ENCODE data around the gene ATP5ME. TPM values are rescaled to one million over a fixed set of nuclear protein-coding genes. Genes with fewer than 3 reads are reported as not detected.
A peak's percentile ranks its signal among the peaks of the same experiment; 100 is the strongest.

The ATP5ME gene
- total and polyA plus RNA-seq, 2 of the 13 experiments (the other 11 are each of a cell fraction or from before 2014, with no cell fraction given) = 305 to 753 TPM

DNA sequence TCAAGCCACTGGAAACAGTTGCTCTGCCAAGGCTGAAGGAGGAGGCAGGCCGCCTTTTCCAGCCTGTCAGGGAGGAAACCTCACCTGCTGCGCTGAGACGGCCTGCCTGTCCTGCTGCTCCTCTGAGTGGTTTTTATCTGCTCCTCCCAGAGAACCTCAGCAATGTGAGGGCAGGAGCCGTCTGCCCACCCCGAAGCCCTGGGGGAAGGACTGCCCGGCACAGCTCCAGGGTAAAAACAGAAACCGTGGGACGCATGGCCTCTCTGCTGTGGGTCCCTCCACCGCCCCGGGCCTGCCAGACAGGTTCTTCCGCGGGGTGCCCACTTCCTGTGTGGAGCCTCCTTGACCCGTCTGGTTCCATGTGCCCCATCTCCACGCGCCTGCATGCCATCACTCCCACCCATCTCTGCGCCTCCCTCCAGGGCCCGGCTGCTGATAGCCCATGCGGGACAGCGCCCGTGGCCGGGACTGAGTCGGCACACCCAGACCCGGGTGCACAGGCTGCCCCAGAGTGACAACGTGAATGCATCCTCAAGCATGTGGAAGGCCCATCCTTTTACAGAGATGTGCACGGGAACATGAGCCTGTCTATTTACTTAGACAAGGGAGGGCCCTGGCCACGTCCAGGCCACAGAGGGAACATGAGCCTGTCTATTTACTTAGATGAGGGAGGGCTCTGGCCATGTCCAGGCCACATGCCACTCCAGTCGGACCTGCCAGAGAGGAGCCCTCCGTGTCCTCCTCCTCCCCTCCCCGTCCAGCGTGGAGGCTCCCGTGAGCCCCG is 18.9 kb upstream of the ATP5ME start (continued):
- TF ChIP-seq, protein P1, sequence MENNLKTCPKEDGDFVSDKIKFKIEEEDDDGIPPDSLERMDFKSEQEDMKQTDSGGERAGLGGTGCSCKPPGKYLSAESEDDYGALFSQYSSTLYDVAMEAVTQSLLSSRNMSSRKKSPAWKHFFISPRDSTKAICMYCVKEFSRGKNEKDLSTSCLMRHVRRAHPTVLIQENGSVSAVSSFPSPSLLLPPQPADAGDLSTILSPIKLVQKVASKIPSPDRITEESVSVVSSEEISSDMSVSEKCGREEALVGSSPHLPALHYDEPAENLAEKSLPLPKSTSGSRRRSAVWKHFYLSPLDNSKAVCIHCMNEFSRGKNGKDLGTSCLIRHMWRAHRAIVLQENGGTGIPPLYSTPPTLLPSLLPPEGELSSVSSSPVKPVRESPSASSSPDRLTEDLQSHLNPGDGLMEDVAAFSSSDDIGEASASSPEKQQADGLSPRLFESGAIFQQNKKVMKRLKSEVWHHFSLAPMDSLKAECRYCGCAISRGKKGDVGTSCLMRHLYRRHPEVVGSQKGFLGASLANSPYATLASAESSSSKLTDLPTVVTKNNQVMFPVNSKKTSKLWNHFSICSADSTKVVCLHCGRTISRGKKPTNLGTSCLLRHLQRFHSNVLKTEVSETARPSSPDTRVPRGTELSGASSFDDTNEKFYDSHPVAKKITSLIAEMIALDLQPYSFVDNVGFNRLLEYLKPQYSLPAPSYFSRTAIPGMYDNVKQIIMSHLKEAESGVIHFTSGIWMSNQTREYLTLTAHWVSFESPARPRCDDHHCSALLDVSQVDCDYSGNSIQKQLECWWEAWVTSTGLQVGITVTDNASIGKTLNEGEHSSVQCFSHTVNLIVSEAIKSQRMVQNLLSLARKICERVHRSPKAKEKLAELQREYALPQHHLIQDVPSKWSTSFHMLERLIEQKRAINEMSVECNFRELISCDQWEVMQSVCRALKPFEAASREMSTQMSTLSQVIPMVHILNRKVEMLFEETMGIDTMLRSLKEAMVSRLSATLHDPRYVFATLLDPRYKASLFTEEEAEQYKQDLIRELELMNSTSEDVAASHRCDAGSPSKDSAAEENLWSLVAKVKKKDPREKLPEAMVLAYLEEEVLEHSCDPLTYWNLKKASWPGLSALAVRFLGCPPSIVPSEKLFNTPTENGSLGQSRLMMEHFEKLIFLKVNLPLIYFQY (CRISPR knock-in tag; IDR thresholded peaks at IDR 0.05; ENCODE audit: borderline replicate concordance) = peak; percentile 44; the same call in 1 of the 2 replicates
- TF ChIP-seq IRF2 (CRISPR knock-in tag; IDR thresholded peaks at IDR 0.05) (peak; percentile 84; the same call in 1 of the 2 replicates), MYC (CRISPR knock-in tag; IDR thresholded peaks at IDR 0.05; ENCODE audit: borderline replicate concordance) (peak; percentile 52; the same call in 1 of the 2 replicates), ZNF205 (CRISPR knock-in tag; IDR thresholded peaks at IDR 0.05) (peak; percentile 41; the same call in 1 of the 2 replicates), ZNF232 (CRISPR knock-in tag; IDR thresholded peaks at IDR 0.05; ENCODE audit: borderline replicate concordance) (peak; percentile 29; the same call in 1 of the 2 replicates), TSC22D2 (CRISPR knock-in tag; IDR thresholded peaks at IDR 0.05; ENCODE audit: borderline replicate concordance) (peak; percentile 60; the same call in 1 of the 2 replicates), ARNTL (CRISPR knock-in tag; IDR thresholded peaks at IDR 0.05) (0 out of 2 replicates have a peak, but pooled peaks have one; percentile 41), MIXL1 (CRISPR knock-in tag; IDR thresholded peaks at IDR 0.05) (peak; percentile 45; the same call in 1 of the 2 replicates), SP140L (CRISPR knock-in tag; IDR thresholded peaks at IDR 0.05; ENCODE audit: borderline replicate concordance) (no peak), SOX5 (CRISPR knock-in tag; IDR thresholded peaks at IDR 0.05; ENCODE audit: borderline replicate concordance) (peak; percentile 87), AHR (CRISPR knock-in tag; IDR thresholded peaks at IDR 0.05) (no peak), EED (CRISPR knock-in tag; IDR thresholded peaks at IDR 0.05) (peak; percentile 30; the same call in 1 of the 2 replicates), ZNF614 (CRISPR knock-in tag; IDR thresholded peaks at IDR 0.05; ENCODE audit: borderline replicate concordance) (peak; percentile 81; the same call in 1 of the 2 replicates), SIX1 (CRISPR knock-in tag; IDR thresholded peaks at IDR 0.05; ENCODE audit: borderline replicate concordance) (peak; percentile 53; the same call in 1 of the 2 replicates), ZMYM3 (CRISPR knock-in tag; IDR thresholded peaks at IDR 0.05) (peak; percentile 58; the same call in 1 of the 2 replicates)
- TF ChIP-seq, protein P2, sequence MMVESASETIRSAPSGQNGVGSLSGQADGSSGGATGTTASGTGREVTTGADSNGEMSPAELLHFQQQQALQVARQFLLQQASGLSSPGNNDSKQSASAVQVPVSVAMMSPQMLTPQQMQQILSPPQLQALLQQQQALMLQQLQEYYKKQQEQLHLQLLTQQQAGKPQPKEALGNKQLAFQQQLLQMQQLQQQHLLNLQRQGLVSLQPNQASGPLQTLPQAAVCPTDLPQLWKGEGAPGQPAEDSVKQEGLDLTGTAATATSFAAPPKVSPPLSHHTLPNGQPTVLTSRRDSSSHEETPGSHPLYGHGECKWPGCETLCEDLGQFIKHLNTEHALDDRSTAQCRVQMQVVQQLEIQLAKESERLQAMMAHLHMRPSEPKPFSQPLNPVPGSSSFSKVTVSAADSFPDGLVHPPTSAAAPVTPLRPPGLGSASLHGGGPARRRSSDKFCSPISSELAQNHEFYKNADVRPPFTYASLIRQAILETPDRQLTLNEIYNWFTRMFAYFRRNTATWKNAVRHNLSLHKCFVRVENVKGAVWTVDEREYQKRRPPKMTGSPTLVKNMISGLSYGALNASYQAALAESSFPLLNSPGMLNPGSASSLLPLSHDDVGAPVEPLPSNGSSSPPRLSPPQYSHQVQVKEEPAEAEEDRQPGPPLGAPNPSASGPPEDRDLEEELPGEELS (CRISPR knock-in tag; IDR thresholded peaks at IDR 0.05) = 0 out of 2 replicates have a peak, but pooled peaks have one; percentile 11
- TF ChIP-seq, protein P3, sequence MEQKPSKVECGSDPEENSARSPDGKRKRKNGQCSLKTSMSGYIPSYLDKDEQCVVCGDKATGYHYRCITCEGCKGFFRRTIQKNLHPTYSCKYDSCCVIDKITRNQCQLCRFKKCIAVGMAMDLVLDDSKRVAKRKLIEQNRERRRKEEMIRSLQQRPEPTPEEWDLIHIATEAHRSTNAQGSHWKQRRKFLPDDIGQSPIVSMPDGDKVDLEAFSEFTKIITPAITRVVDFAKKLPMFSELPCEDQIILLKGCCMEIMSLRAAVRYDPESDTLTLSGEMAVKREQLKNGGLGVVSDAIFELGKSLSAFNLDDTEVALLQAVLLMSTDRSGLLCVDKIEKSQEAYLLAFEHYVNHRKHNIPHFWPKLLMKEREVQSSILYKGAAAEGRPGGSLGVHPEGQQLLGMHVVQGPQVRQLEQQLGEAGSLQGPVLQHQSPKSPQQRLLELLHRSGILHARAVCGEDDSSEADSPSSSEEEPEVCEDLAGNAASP (CRISPR knock-in tag; IDR thresholded peaks at IDR 0.05; ENCODE audit: borderline replicate concordance) = peak; percentile 79
- TF ChIP-seq, protein P4, sequence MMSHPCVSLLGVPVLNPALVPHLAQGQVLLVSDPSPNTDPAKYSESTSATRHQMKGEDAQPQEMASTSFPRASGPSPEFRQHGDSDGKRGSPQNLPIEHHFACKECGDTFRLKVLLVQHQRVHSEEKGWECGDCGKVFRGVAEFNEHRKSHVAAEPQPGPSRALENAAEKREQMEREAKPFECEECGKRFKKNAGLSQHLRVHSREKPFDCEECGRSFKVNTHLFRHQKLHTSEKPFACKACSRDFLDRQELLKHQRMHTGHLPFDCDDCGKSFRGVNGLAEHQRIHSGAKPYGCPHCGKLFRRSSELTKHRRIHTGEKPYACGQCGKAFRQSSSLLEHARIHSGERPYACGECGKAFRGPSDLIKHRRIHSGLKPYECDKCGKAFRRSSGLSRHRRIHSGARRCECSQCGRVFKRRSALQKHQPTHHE (CRISPR knock-in tag; IDR thresholded peaks at IDR 0.05; ENCODE audit: borderline replicate concordance) = no peak
- TF ChIP-seq, protein P5, sequence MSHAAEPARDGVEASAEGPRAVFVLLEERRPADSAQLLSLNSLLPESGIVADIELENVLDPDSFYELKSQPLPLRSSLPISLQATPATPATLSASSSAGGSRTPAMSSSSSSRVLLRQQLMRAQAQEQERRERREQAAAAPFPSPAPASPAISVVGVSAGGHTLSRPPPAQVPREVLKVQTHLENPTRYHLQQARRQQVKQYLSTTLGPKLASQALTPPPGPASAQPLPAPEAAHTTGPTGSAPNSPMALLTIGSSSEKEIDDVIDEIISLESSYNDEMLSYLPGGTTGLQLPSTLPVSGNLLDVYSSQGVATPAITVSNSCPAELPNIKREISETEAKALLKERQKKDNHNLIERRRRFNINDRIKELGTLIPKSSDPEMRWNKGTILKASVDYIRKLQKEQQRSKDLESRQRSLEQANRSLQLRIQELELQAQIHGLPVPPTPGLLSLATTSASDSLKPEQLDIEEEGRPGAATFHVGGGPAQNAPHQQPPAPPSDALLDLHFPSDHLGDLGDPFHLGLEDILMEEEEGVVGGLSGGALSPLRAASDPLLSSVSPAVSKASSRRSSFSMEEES (CRISPR knock-in tag; IDR thresholded peaks at IDR 0.05) = peak; percentile 81

Measured in HepG2 (cell line).